ENCODE data around the gene ILK.

DNA sequence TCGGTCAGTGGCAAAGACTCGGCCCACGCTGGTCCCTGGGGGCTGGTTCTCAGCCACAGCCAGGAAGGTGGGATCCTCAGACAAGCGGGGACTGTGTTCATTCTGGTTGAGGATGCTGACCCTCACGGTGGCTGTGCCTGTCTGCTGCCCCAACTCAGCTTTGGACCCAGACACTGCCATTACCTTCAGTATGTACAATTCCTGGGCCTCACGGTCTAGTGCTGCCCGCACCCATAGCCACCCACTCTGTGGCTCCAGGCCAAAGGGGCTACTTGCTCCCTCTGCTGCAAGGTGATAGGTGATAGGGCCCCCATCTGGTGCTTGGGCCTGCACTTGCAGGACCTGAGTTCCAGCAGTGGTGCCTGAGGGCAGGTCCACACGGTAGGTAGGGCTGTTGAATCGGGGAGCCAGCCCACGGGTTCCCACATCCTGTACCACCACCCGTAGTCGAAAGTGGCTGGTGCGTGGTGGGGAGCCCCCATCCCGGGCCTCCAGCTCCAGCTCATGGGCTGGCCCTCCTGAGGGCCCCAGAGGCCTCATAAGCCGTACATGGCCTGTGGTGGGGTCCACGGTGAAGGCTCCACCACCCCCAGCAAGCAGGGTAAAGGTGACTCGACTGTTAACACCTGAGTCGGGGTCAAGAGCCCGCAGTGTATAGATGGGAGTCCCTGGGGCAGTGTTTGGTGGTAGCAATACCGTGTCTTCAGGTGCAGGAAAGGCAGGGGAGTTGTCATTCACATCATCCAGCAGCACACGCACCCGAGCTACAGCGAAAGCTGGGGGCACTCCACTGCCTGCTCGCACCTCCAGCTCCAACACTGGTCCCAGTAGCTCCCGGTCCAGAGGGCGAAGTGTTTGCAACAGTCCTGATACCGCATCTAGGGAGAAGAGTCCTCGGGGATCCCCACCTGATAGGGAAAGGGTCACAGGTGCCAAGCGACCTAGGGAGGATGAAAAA, 28.8 kb downstream of the ILK start:
- TF ChIP-seq, protein P1, sequence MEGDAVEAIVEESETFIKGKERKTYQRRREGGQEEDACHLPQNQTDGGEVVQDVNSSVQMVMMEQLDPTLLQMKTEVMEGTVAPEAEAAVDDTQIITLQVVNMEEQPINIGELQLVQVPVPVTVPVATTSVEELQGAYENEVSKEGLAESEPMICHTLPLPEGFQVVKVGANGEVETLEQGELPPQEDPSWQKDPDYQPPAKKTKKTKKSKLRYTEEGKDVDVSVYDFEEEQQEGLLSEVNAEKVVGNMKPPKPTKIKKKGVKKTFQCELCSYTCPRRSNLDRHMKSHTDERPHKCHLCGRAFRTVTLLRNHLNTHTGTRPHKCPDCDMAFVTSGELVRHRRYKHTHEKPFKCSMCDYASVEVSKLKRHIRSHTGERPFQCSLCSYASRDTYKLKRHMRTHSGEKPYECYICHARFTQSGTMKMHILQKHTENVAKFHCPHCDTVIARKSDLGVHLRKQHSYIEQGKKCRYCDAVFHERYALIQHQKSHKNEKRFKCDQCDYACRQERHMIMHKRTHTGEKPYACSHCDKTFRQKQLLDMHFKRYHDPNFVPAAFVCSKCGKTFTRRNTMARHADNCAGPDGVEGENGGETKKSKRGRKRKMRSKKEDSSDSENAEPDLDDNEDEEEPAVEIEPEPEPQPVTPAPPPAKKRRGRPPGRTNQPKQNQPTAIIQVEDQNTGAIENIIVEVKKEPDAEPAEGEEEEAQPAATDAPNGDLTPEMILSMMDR (IDR thresholded peaks at IDR 0.05) = no peak
- no peak for TF ChIP-seq POLR2A (IDR thresholded peaks at IDR 0.05)

All from heart left ventricle (tissue), 13 donors.